Activated CD4-positive, alpha-beta T cell treated with anti-CD3 and anti-CD28 coated beads for 36 hours (primary cell): Measurements from ENCODE around the gene EIF5A2. TPM values are rescaled to one million over a fixed set of nuclear protein-coding genes. Genes with fewer than 3 reads are reported as not detected.
"Not testable (repeated sequence)": the region's sequence is repeated elsewhere in the genome, so short reads cannot be mapped to it uniquely, and the experiment has no call there.

Source experiments
- ATAC-seq: fragments of 200-7000 bp; cut with Tn5 transposase; one replicate; pipeline ENCODE4 v1.10.0; 2021; ENCODE audit warnings: mild to moderate bottlenecking, moderate library complexity
- CTCF ChIA-PET: fragments of 350-600 bp; sonication (Branson Sonifier 250); formaldehyde crosslinking; loops from one replicate; lab custom pipeline; 2021; ENCODE audit warnings: antibody characterized with exemption; lab: Charles Lee
- POLR2A ChIA-PET: fragments of 350-600 bp; sonication (Branson Sonifier 250); formaldehyde crosslinking; loops from one replicate; lab custom pipeline; 2021; ENCODE audit warnings: antibody characterized with exemption, inconsistent platforms; lab: Charles Lee
- DNase-seq: peaks from one replicate; pipeline ENCODE4 v3.0.0-alpha.2; 2020
- H3K27ac Mint-ChIP-seq: one replicate; pipeline ENCODE4 v1.8.0; 2021; ENCODE audit warnings: mixed read lengths
- H3K27me3 Mint-ChIP-seq: one replicate; pipeline ENCODE4 v1.8.0; 2021; ENCODE audit warnings: mixed read lengths
- H3K36me3 Mint-ChIP-seq: one replicate; pipeline ENCODE4 v1.8.0; 2021; ENCODE audit warnings: low read depth, mixed read lengths
- H3K4me1 Mint-ChIP-seq: one replicate; pipeline ENCODE4 v1.8.0; 2021; ENCODE audit warnings: mixed read lengths
- H3K4me3 Mint-ChIP-seq: one replicate; pipeline ENCODE4 v1.8.0; 2021; ENCODE audit warnings: mild to moderate bottlenecking, moderate library complexity, mixed read lengths
- H3K9me3 Mint-ChIP-seq: one replicate; pipeline ENCODE4 v1.8.0; 2021; ENCODE audit warnings: low read depth, mixed read lengths
- intact Hi-C, 2 experiments: fragments of 100-400 bp; cut with DNase I in 1 of 2; cut with micrococcal nuclease in 1 of 2; formaldehyde crosslinking; loops; one replicate each; pipeline versions ENCODE4 v1.14.2 to v1.15.1; 2022 to 2024; cut with DNase I, micrococcal nuclease
- total RNA-seq, 2 experiments: library from RNA; stranded (reverse); gene quantifications; one replicate each; pipeline ENCODE4 v1.2.3, GENCODE V29; 2021

The EIF5A2 gene
- total RNA-seq, 2 experiments from 2014 or later: 4.7 to 5.7 TPM

DNA sequence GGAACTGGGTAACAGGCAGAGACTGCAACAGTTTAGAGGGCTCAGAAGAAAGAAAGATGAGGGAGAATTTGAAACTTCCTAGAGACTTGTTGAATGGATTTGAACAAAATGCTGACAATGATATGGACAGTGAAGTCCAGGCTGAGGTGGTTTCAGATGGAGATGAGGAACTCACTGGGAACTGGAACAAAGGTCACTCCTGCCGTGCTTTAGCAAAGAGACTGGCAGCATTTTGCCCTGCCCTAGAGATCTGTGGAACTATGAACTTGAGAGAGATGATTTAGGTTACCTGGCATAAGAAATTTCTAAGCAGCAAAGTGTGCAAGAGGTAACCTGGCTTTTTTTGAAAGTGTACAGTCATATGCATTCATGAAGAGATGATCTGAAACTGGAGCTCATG lies 11.7 kb downstream of the EIF5A2 start:
- DNase-seq (no peak), ATAC-seq (no peak)
- POLR2A ChIA-PET: no interaction called here
- Mint-ChIP-seq H3K4me1 (no peaks in the 10 kb centered on the region), H3K4me3 (no peak overlapping the region), H3K36me3 (peaks cover 32% of the 10 kb centered on the region), H3K9me3 (no peaks in the 10 kb centered on the region), H3K27me3 (no peaks in the 10 kb centered on the region), H3K27ac (no peak overlapping the region)
- CTCF ChIA-PET: no interaction called here
- intact Hi-C loops: no loop called here

DNA sequence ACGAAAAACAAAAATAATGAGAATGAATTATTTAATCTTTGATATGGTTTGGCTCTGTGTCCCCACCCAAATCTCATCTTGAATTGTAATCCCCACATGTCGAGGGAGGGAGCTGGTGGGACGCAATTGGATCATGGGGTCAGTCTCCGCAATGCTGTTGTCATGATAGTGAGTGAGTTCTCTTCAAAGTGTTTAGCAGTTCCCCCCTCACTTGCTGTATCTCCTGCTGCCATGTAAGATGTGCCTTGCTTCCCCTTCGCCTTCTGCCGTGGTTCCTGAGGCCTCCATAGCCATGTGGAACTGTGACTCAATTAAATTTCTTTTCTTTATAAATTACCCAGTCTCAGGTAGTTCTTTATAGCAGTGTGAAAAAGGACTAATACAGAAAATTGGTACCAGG lies 12.1 kb downstream of the EIF5A2 start:
- H3K27me3 Mint-ChIP-seq, intact Hi-C loops, H3K9me3 Mint-ChIP-seq, ATAC-seq, CTCF ChIA-PET, POLR2A ChIA-PET, H3K4me3 Mint-ChIP-seq, H3K27ac Mint-ChIP-seq, DNase-seq, H3K4me1 Mint-ChIP-seq: not testable (repeated sequence)
- H3K36me3 Mint-ChIP-seq: peaks cover 28% of the 10 kb centered on the region

DNA sequence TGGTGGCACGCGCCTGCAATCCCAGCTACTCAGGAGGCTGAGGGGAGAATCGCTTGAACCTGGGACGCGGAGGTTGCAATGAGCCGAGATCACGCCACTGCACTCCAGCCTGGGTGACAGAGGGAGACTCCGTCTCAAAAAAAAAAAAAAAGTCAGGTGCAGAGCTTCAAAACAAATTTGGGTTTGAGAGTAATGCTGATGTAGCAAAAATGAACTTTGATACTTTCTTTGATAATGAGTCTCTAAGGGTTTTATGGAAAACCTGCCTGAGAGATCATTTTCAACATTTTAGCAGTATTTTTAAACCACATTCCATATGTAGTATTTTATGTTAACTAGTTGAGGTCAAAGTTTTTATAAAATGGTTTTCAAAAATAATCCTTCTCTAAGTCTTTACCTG lies 14.5 kb downstream of the EIF5A2 start:
- no peaks in the 10 kb centered on the region for H3K27me3 Mint-ChIP-seq
- H3K4me1 Mint-ChIP-seq: no peaks in the 10 kb centered on the region
- peaks cover 20% of the 10 kb centered on the region for H3K36me3 Mint-ChIP-seq
- DNase-seq: no peak
- no peak for ATAC-seq
- H3K4me3 Mint-ChIP-seq: no peak overlapping the region
- intact Hi-C loops: no loop called here
- ChIA-PET POLR2A (interaction anchor here (0.7 kb wide), 1 partner anchor 20 kb away, joined by 4 read pairs; no protein-coding TSS in a partner anchor), CTCF (no interaction called here)
- no peaks in the 10 kb centered on the region for H3K9me3 Mint-ChIP-seq
- no peak overlapping the region for H3K27ac Mint-ChIP-seq

DNA sequence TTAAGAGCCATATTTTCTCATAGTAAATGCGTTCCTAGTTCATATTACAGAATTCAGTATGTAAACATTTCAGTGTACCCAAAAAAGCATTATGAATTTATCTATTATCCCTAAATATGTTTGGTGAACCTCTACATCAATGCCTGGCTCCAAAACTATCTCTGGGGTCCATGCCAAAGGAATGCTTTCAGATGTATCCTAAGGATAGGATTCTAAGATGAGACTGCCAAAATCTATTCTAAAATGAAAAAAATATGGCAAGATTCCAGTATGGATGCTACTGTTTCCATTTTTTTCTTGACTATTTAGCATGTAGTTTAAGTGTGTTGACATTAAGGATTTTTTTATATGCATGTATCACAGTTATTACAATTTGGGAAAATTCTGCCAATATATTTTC lies 18.8 kb downstream of the EIF5A2 start:
- H3K4me1 Mint-ChIP-seq: no peaks in the 10 kb centered on the region
- H3K27me3 Mint-ChIP-seq: peaks cover 2% of the 10 kb centered on the region
- POLR2A ChIA-PET: no interaction called here
- intact Hi-C loops: no loop called here
- DNase-seq (no peak), ATAC-seq (no peak)
- peaks cover 3% of the 10 kb centered on the region for H3K36me3 Mint-ChIP-seq
- H3K9me3 Mint-ChIP-seq: no peaks in the 10 kb centered on the region
- H3K4me3 Mint-ChIP-seq: no peak overlapping the region
- CTCF ChIA-PET: interaction anchor here (0.5 kb wide), 1 partner anchor 1145 kb away, joined by 3 read pairs; no protein-coding TSS in a partner anchor
- no peak overlapping the region for H3K27ac Mint-ChIP-seq

DNA sequence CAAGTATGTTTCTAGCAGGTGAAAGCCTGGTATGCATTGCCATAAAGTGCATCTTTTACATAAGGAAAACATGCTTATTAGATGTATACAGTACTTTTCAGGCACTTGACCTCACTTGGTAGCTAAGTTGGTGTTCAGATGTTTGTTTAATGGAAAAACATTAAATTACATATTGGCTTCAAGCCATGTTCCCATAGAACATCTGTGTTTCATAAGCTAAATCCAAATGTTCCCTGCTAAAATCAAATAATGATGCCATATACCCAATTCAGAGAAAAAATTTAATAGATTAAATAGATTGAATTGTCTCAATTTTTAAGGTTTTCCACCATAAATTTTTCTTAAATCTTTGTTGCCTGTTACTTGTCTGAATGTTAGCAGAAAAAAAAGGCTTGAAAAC lies 19.3 kb downstream of the EIF5A2 start:
- Mint-ChIP-seq H3K4me3 (no peak overlapping the region), H3K4me1 (no peaks in the 10 kb centered on the region), H3K27me3 (peaks cover 4% of the 10 kb centered on the region), H3K36me3 (peaks cover 3% of the 10 kb centered on the region), H3K9me3 (no peaks in the 10 kb centered on the region), H3K27ac (no peak overlapping the region)
- DNase-seq (no peak), ATAC-seq (no peak)
- CTCF ChIA-PET: no interaction called here
- POLR2A ChIA-PET: no interaction called here
- intact Hi-C loops: no loop called here

DNA sequence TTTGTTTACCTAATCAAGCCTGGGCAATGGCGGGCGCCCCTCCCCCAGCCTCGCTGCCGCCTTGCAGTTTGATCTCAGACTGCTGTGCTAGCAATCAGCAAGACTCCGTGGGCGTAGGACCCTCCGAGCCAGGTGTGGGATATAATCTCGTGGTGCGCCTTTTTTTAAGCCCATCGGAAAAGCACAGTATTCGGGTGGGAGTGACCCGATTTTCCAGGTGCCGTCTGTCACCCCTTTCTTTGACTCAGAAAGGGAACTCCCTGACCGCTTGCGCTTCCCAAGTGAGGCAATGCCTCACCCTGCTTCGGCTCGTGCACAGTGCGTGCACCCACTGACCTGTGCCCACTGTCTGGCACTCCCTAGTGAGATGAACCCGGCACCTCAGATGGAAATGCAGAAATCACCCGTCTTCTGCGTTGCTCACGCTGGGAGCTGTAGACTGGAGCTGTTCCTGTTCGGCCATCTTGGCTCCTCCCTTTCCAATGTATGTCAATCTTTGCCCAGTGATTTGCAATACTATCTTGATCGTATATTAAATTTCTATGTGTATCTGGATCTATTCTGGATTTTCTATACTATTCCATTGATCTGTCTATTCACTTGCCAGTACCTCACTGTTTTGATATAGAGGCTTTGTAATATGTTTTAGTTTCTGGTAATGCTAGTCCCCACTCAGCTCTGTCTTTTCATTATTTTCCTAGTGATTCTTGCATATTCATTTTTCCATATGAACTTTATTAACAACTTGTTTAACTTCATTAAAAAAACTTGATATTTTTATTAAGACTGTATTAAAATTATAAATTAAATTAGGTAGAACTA lies 24.1 kb downstream of the EIF5A2 start:
- H3K4me3 Mint-ChIP-seq, H3K27ac Mint-ChIP-seq, H3K27me3 Mint-ChIP-seq, POLR2A ChIA-PET, H3K36me3 Mint-ChIP-seq, ATAC-seq, intact Hi-C loops, H3K4me1 Mint-ChIP-seq, DNase-seq, H3K9me3 Mint-ChIP-seq: not testable (repeated sequence)
- CTCF ChIA-PET: interaction anchor here (0.9 kb wide), 1 partner anchor 72 kb away, joined by 3 read pairs; no protein-coding TSS in a partner anchor

DNA sequence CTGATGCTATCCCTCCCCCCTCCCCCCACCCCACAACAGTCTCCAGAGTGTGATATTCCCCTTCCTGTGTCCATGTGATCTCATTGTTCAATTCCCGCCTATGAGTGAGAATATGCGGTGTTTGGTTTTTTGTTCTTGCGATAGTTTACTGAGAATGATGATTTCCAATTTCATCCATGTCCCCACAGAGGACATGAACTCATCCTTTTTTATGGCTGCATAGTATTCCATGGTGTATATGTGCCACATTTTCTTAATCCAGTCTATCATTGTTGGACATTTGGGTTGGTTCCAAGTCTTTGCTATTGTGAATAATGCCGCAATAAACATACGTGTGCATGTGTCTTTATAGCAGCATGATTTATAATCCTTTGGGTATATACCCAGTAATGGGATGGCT lies 29.7 kb downstream of the EIF5A2 start:
- H3K4me1 Mint-ChIP-seq, H3K9me3 Mint-ChIP-seq, H3K27me3 Mint-ChIP-seq, POLR2A ChIA-PET, H3K36me3 Mint-ChIP-seq, ATAC-seq, CTCF ChIA-PET, H3K27ac Mint-ChIP-seq, DNase-seq, H3K4me3 Mint-ChIP-seq: not testable (repeated sequence)
- intact Hi-C loops: loop anchor here in 1 of 2 experiments (10.0 kb wide), 2 partner anchors 914 to 1636 kb away; partner anchors contain the start of gene SEC62

DNA sequence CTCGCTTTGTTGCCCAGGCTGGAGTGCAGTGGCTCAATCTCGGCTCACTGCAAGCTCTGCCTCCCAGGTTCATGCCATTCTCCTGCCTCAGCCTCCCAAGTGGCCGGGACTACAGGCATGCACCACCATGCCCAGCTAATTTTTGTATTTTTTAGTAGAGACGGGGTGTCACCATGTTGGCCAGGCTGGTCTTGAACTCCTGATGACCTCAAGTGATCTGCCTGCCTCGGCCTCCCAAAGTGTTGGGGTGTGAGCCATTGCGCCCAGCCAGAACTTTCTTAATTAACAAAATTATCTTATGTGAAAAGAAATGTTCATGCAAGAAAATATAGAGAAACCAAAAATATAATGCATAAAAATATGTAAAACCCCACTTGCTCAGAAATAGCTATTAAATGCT lies 31.1 kb downstream of the EIF5A2 start:
- H3K9me3 Mint-ChIP-seq, H3K4me3 Mint-ChIP-seq: not testable (repeated sequence)
- intact Hi-C loops: loop anchor here in 1 of 2 experiments (10.0 kb wide), 2 partner anchors 913 to 1637 kb away; partner anchors contain the start of gene SEC62

DNA sequence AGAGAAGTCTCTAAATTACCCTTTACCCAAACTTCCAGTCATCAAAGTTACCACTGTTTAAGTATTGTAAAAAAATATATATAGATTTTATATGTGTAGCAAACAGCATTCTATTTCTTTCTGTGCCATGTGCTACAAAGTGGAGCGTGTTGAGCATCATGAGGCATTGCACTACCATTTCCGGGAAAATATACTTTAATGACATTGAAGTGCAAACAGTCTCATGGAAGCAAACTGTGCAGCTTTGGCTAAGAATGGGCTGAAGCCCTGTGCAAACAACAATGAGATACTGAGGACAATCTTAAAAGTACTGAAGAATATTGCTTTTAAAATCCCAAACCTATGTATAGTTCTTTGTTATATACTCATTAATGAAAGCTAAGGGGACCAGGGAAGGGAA lies 31.9 kb downstream of the EIF5A2 start:
- DNase-seq (no peak), ATAC-seq (no peak)
- Mint-ChIP-seq H3K4me3 (no peak overlapping the region), H3K9me3 (peaks cover 4% of the 10 kb centered on the region), H3K27me3 (no peaks in the 10 kb centered on the region), H3K4me1 (no peaks in the 10 kb centered on the region), H3K36me3 (no peaks in the 10 kb centered on the region), H3K27ac (no peak overlapping the region)
- POLR2A ChIA-PET: no interaction called here
- intact Hi-C loops: loop anchor here in 1 of 2 experiments (10.0 kb wide), 2 partner anchors 912 to 1638 kb away; partner anchors contain the start of gene SEC62
- CTCF ChIA-PET: interaction anchor here (1.0 kb wide), 1 partner anchor 65 kb away, joined by 3 read pairs; no protein-coding TSS in a partner anchor

More for the DNA sequence above, 31.1 kb downstream of the EIF5A2 start:
- H3K36me3 Mint-ChIP-seq, H3K4me1 Mint-ChIP-seq, POLR2A ChIA-PET, H3K27me3 Mint-ChIP-seq, H3K27ac Mint-ChIP-seq, ATAC-seq, DNase-seq: not testable (repeated sequence)
- CTCF ChIA-PET: interaction anchor here (1.0 kb wide), 1 partner anchor 66 kb away, joined by 3 read pairs; no protein-coding TSS in a partner anchor

DNA sequence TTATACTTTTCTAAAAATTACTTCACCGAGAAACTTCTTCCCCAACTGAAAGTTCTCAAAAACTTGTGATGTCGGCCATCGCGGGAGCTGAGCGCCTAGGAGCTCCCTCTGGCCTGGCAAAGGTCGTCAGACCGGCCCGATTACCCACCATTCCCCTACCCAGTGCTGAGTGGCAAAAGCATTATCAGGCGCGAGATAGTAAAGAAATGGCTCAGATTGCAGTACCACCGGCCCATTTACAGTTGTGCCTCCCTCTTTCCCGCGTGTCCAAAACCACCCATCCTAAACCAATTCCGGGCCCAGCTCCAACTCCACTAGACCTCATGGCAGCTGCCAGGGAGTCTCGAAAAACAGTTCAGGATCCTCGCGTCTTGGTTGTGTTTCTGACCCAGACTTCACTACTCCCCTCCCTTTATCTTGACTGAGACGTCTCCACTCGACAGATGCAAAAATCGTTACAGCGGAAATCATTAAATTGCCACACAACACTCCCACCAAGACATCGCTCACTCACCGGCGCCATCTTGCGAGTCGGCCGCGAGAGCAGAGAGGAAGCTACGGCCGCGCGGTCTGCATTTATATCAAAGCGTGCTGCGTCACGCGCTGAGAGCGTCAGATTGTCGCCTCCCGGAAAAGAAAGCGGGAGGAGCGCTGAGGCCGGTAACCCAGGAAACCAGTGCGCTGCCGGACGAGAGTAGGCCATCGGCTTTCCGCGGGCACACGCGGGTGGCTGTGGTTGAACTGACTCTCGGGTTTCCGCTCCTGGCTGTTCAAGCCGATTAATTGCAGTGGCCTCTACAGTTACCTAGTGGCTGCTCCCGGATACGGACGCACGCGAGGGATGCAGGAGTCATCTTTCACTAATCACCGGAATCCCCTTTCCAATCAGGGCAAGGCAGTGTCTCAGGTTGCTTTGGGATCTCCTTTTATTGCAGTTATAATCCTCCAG lies 38.5 kb downstream of the EIF5A2 start, which contains the start of gene RPL22L1:
Gene RPL22L1, minus strand, starts transcription at position 551 of the 949 bp plus-strand sequence. Its CDS starts 28 bp downstream, at position 523.
- intact Hi-C loops: loop anchor here (1.0 to 10.0 kb wide), 9 partner anchors 13 to 1881 kb away; partner anchors contain the start of genes EIF5A2 (in 2 of the 2), ECT2 (in 1 of the 2), SEC62 (in 1 of the 2) and SKIL (in 1 of the 2)
- ChIA-PET POLR2A (interaction anchor here (0.6 to 1.5 kb wide), 8 partner anchors 12 to 1107 kb away, joined by 3 to 12 read pairs (median 3); partner anchors contain the start of genes PHC3 and PRKCI), CTCF (interaction anchor here (0.6 to 1.5 kb wide), 2 partner anchors 22 to 53 kb away, joined by 3 read pairs; no protein-coding TSS in a partner anchor)
- peak; percentile 95 for ATAC-seq
- DNase-seq: peak; percentile 96
- peaks cover 15% of the 10 kb centered on the region for H3K4me1 Mint-ChIP-seq
- peak within 1 kb of the TSS; percentile 99 for H3K27ac Mint-ChIP-seq
- no peaks in the 10 kb centered on the region for H3K27me3 Mint-ChIP-seq
- no peaks in the 10 kb centered on the region for H3K9me3 Mint-ChIP-seq
- peak within 1 kb of the TSS; percentile 94 for H3K4me3 Mint-ChIP-seq
- peaks cover 39% of the 10 kb centered on the region for H3K36me3 Mint-ChIP-seq
